Peyer's patch (tissue), 4 donors: Measurements from ENCODE around the gene ZNF775.

ENCODE experiments used
- POLR2A ChIP-seq, 2 donors: fragments of 450-650 bp; IDR thresholded peaks; one replicate each; pipeline ENCODE4 v1.5.1; 2017; ENCODE audit warnings: antibody characterized with exemption in 2 of 2, mild to moderate bottlenecking in 2 of 2, moderate library complexity in 2 of 2
- TF ChIP-seq, protein P1 (sequence below), 6 experiments: fragments of 450-650 bp in 4 of 6; fragments of 200-600 bp in 2 of 6; sonication (generic) in 1 of 6; IDR thresholded peaks; one replicate each; pipeline ENCODE4 v1.5.1; 2017 to 2019; ENCODE audit warnings: antibody characterized with exemption in 6 of 6, mild to moderate bottlenecking in 3 of 6, moderate library complexity in 1 of 6

DNA sequence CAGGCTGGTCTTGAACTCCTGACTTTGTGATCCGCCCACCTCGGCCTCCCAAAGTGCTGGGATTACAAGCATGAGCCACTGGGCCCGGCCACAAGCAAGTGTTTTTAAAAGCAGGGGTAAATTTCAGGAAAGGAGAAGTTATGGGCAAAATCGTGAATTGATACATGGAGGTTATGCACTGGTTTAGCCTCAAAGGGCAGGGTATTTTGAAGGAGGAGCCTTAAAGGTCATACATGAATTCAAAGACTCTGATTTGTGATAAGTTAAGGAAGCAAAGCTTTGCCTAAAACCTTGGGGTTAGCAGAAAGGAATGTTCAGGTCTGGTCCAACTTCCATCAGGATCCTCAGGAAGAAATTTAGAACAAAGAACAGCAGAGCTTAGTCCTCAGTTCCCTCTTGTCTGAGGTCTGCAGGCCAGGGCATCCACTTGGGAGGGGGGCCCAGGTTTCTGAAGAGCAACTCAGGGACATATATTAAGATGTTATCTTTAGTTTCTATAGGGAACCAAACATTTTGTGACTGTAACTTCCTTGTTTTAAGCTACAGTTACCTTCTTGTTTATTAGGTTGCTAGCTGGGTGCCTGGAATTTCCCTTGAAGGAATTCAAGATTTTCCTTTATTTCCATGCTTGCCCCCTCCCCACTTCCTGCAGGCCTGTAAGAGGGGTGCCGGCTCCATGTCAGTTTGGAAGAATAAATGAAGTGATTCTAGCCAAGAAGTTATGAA lies 13.3 kb upstream of the ZNF775 start:
- TF ChIP-seq, protein P1, sequence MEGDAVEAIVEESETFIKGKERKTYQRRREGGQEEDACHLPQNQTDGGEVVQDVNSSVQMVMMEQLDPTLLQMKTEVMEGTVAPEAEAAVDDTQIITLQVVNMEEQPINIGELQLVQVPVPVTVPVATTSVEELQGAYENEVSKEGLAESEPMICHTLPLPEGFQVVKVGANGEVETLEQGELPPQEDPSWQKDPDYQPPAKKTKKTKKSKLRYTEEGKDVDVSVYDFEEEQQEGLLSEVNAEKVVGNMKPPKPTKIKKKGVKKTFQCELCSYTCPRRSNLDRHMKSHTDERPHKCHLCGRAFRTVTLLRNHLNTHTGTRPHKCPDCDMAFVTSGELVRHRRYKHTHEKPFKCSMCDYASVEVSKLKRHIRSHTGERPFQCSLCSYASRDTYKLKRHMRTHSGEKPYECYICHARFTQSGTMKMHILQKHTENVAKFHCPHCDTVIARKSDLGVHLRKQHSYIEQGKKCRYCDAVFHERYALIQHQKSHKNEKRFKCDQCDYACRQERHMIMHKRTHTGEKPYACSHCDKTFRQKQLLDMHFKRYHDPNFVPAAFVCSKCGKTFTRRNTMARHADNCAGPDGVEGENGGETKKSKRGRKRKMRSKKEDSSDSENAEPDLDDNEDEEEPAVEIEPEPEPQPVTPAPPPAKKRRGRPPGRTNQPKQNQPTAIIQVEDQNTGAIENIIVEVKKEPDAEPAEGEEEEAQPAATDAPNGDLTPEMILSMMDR (IDR thresholded peaks at IDR 0.05), result no peak
- no peak for TF ChIP-seq POLR2A (IDR thresholded peaks at IDR 0.05)
